ENCODE measurements around the gene SPIN1. TPM values are rescaled to one million over a fixed set of nuclear protein-coding genes. Genes with fewer than 3 reads are reported as not detected.
"Not testable (repeated sequence)": the region's sequence is repeated elsewhere in the genome, so short reads cannot be mapped to it uniquely, and the experiment has no call there.

SPIN1 gene
- total RNA-seq (10 to 100 TPM; 79.9 to 93.3 TPM), polyA plus RNA-seq (10 to 100 TPM; 40.8 to 41.1 TPM)
- long read RNA-seq, donor 1, full-length matches to known transcripts: 23 of 51 reads
- long read RNA-seq, donor 1, partial matches to known transcripts: 3 of 51 reads
- long read RNA-seq, donor 1, other reads (novel, unspliced or antisense): 25 of 51 reads
- long read RNA-seq, donor 2, full-length matches to known transcripts: 19 of 57 reads
- long read RNA-seq, donor 2, partial matches to known transcripts: 4 of 57 reads
- long read RNA-seq, donor 2, other reads (novel, unspliced or antisense): 34 of 57 reads

DNA sequence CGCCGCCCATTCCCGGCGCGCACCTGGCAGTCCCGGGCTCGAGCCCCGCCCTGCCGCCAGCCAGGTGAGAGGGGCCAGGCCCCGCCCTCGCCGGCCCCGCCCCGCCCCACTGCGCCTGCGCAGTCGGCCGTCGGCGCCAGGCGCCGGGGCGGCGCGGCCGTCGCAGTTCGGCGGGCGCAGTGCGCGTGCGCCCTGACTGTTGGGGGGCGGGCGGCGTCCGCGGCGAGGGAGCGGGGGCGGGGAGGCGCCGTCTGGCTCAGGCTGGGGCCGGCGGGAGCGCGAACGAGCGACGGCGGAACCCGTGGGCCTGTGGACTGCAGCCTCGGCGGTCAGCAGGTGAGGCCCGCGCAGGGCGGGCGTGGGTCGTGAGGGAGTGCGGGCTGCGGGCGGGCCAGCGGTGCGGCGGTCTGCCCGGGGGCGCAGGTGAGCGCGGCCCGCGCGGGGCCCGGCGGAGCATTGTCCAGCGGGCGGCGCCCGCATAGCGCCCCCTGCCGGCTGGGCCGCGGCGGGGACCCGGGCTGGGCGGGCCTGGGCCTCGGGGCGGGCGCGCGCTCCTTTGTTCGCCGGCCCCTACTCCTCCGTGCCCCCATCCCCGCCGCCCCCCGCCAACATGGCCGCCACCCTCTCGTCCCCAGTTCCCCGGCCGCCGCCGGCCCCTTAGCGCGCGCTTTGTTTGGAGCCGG, at the start of gene SPIN1:
Gene SPIN1 (plus strand): TSS at position 242 of the 683 bp plus-strand sequence. CDS start 38,096 bp downstream, outside the sequence.
- no peaks in the 10 kb centered on the region for H3K27me3 ChIP-seq (ENCODE audit: control insufficient read depth in 1 of 2, insufficient read depth in 2 of 2, low read length in 1 of 2)
- peak; percentile 88 for ATAC-seq (ENCODE audit: low FRiP score)
- WGBS, 2 donors: 0% methylated on average over 9 to 106 of the region's 106 CpGs
- H3K4me1 ChIP-seq (ENCODE audit: control insufficient read depth in 1 of 2, insufficient read depth in 2 of 2, low read length in 2 of 2): peaks cover 3 to 4% of the 10 kb centered on the region in 2 donors
- H3K27ac ChIP-seq (ENCODE audit: low read depth in 1 of 2, low read length in 2 of 2): peak within 1 kb of the TSS; percentile 31 to 90
- peak; percentile 89 to 95 for DNase-seq
- H3K4me3 ChIP-seq (ENCODE audit: low read length in 2 of 2): peak within 1 kb of the TSS; percentile 100
- H3K9me3 ChIP-seq (ENCODE audit: control insufficient read depth, low read length): no peaks in the 10 kb centered on the region
- no peaks in the 10 kb centered on the region for H3K36me3 ChIP-seq (ENCODE audit: control insufficient read depth in 1 of 2, insufficient read depth in 2 of 2, low read length in 1 of 2)
- intact Hi-C loops (cut with DNase I): loop anchor here (2.0 to 10.0 kb wide), 9 partner anchors 134 to 616 kb away; partner anchors contain the start of genes CDK20 (in 1 of the 2) and NXNL2 (in 1 of the 2)

DNA sequence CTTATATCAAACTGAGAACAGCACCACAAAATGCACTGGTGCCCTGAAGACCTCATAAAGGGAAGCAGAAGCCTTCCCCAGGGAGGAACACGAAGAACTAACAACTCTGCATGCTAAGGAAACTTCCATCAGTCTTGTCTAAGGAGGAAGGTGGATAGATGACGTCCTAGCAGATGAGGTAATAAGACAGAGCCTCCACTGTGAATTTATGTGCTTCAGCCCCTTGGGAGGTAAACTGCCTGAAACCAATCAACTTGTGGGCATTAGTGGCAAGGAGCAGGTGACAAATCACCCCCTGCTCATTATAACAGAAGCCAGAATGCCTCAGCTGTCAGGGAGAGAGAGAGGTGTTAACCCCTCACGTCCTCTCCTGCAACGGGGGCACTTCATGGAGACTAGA, 48.9 kb upstream of the SPIN1 start:
- H3K4me1 ChIP-seq (ENCODE audit: control insufficient read depth in 1 of 2, insufficient read depth in 2 of 2, low read length in 2 of 2): no peaks in the 10 kb centered on the region
- H3K27me3 ChIP-seq (ENCODE audit: control insufficient read depth in 1 of 2, insufficient read depth in 2 of 2, low read length in 1 of 2): no peaks in the 10 kb centered on the region
- no peaks in the 10 kb centered on the region for H3K36me3 ChIP-seq (ENCODE audit: control insufficient read depth in 1 of 2, insufficient read depth in 2 of 2, low read length in 1 of 2)
- H3K9me3 ChIP-seq (ENCODE audit: control insufficient read depth, low read length): no peaks in the 10 kb centered on the region
- no peak overlapping the region for H3K27ac ChIP-seq (ENCODE audit: low read depth in 1 of 2, low read length in 2 of 2)
- ATAC-seq (ENCODE audit: low FRiP score) (no peak), DNase-seq (no peak)
- WGBS, 2 donors: 17 to 30% methylated on average over 4 of the region's 4 CpGs
- intact Hi-C loops (cut with DNase I): no loop called here
- no peak overlapping the region for H3K4me3 ChIP-seq (ENCODE audit: low read length in 2 of 2)

DNA sequence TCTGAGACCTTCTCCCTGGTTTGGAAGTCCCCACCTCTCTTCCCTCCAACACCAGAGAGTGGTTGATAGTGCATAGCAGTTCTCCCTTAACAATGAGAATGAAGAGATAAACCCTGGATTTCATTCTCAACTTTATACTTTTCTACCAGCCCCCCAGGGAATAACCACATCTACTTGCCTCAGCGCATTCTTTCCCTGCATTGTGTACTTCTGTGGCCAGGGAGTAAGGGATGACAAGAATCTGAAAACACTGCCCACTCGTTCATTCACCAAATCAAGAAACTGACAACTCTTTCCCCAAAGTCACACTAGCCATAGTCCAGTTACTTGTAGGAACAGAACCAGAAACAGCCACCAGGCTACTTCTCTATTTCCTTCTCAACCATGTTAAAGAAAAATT, 46.0 kb upstream of the SPIN1 start:
- intact Hi-C loops (cut with DNase I): no loop called here

DNA sequence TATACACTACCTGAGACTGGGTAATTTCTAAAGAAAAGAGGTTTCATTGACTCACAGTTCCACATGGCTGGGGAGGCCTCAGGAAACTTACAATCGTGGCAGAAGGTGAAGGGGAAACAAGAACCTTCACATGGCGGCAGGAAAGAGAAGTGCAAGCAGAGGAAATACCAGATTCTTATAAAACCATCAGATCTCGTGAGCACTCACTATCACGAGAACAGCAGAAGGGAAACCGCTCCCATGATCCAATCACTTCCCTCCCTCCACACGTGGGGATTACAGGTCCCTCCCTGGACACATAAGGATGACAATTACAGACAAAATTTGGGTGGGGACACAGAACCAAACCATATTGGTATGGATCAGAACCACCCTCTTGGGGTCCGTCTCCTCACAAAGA, 44.2 kb upstream of the SPIN1 start:
- H3K9me3 ChIP-seq (ENCODE audit: control insufficient read depth, low read length): no peaks in the 10 kb centered on the region
- H3K27me3 ChIP-seq (ENCODE audit: control insufficient read depth in 1 of 2, insufficient read depth in 2 of 2, low read length in 1 of 2): no peaks in the 10 kb centered on the region
- 79 to 92% methylated on average over 7 of the region's 7 CpGs for WGBS, 2 donors
- ATAC-seq (ENCODE audit: low FRiP score) (no peak), DNase-seq (no peak)
- no peaks in the 10 kb centered on the region for H3K4me1 ChIP-seq (ENCODE audit: control insufficient read depth in 1 of 2, insufficient read depth in 2 of 2, low read length in 2 of 2)
- no peaks in the 10 kb centered on the region for H3K36me3 ChIP-seq (ENCODE audit: control insufficient read depth in 1 of 2, insufficient read depth in 2 of 2, low read length in 1 of 2)
- H3K4me3 ChIP-seq (ENCODE audit: low read length in 2 of 2): no peak overlapping the region
- intact Hi-C loops (cut with DNase I): no loop called here
- H3K27ac ChIP-seq (ENCODE audit: low read depth in 1 of 2, low read length in 2 of 2): no peak overlapping the region

More for the DNA sequence above, 46.0 kb upstream of the SPIN1 start:
- DNase-seq (no peak), ATAC-seq (ENCODE audit: low FRiP score) (no peak)
- Histone ChIP-seq H3K27me3 (ENCODE audit: control insufficient read depth in 1 of 2, insufficient read depth in 2 of 2, low read length in 1 of 2) (no peaks in the 10 kb centered on the region), H3K4me1 (ENCODE audit: control insufficient read depth in 1 of 2, insufficient read depth in 2 of 2, low read length in 2 of 2) (no peaks in the 10 kb centered on the region), H3K27ac (ENCODE audit: low read depth in 1 of 2, low read length in 2 of 2) (no peak overlapping the region), H3K9me3 (ENCODE audit: control insufficient read depth, low read length) (no peaks in the 10 kb centered on the region), H3K36me3 (ENCODE audit: control insufficient read depth in 1 of 2, insufficient read depth in 2 of 2, low read length in 1 of 2) (no peaks in the 10 kb centered on the region), H3K4me3 (ENCODE audit: low read length in 2 of 2) (no peak overlapping the region)
- 31 to 45% methylated on average over 2 of the region's 2 CpGs for WGBS, 2 donors

DNA sequence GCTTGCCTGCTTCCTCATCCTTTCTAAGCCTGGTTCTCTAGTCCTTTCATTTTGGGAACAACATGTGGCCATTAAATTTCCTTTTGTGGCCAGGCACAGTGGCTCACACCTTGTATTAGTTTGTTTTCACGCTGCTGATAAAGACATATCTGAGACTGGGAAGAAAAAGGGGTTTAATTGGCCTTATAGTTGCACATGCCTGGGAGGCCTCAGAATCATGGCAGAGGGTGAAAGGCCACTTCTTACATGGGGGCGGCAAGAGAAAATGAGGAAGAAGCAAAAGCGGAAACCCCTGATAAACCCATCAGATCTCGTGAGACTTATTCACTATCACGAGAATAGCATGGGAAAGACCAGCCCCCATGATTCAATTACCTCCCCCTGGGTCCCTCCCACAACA, 37.9 kb upstream of the SPIN1 start:
- 83 to 89% methylated on average over 4 to 5 of the region's 5 CpGs for WGBS, 2 donors
- DNase-seq; intact Hi-C loops (cut with DNase I); H3K9me3 ChIP-seq (ENCODE audit: control insufficient read depth, low read length); H3K4me3 ChIP-seq (ENCODE audit: low read length in 2 of 2); H3K4me1 ChIP-seq (ENCODE audit: control insufficient read depth in 1 of 2, insufficient read depth in 2 of 2, low read length in 2 of 2); ATAC-seq (ENCODE audit: low FRiP score); H3K27me3 ChIP-seq (ENCODE audit: control insufficient read depth in 1 of 2, insufficient read depth in 2 of 2, low read length in 1 of 2); H3K36me3 ChIP-seq (ENCODE audit: control insufficient read depth in 1 of 2, insufficient read depth in 2 of 2, low read length in 1 of 2); H3K27ac ChIP-seq (ENCODE audit: low read depth in 1 of 2, low read length in 2 of 2): not testable (repeated sequence)

DNA sequence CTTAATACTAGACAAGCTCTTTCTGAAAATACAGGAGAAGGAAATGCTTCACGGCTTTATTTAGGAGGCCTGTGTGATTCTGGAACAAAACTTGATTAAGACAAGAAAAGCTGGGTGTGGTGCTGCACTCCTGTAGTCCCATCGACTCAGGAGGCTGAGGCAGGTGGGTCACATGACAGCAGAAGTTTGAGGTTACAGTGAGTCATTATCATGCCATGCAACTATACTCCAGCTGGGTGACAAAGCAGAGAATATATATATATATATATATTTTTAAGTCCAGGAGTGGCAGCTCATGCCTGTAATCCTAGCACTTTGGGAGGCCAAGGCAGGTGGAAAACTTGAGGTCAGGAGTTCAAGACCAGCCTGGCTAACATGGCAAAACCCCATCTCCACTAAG, 33.1 kb upstream of the SPIN1 start:
- no peak overlapping the region for H3K27ac ChIP-seq (ENCODE audit: low read depth in 1 of 2, low read length in 2 of 2)
- no peak for ATAC-seq (ENCODE audit: low FRiP score)
- WGBS, 2 donors: 81 to 82% methylated on average over 2 of the region's 2 CpGs
- no peak overlapping the region for H3K4me3 ChIP-seq (ENCODE audit: low read length in 2 of 2)
- no peak for DNase-seq
- no peaks in the 10 kb centered on the region for H3K27me3 ChIP-seq (ENCODE audit: control insufficient read depth in 1 of 2, insufficient read depth in 2 of 2, low read length in 1 of 2)
- intact Hi-C loops (cut with DNase I): no loop called here
- no peaks in the 10 kb centered on the region for H3K36me3 ChIP-seq (ENCODE audit: control insufficient read depth in 1 of 2, insufficient read depth in 2 of 2, low read length in 1 of 2)
- peaks cover 5% of the 10 kb centered on the region for H3K9me3 ChIP-seq (ENCODE audit: control insufficient read depth, low read length)
- no peaks in the 10 kb centered on the region for H3K4me1 ChIP-seq (ENCODE audit: control insufficient read depth in 1 of 2, insufficient read depth in 2 of 2, low read length in 2 of 2)

DNA sequence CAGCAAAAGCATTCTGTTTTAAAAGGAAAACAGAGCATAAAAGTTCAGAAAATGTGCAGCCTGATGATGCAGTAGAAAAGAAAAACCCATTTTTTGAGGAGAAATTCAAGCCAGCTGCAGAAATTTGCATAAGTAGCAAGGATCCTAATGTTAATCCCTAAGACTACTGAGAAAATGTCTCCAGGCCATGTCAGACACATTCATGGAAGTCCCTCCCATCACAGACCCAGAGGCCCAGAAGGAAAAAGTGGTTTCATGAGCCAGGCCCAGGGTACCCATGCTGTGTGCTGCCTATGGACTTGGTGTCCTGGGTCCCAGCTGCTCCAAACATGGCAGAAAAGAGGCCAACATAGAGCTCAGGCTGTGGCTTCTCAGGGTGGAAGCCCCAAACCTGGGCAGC, 31.0 kb upstream of the SPIN1 start:
- intact Hi-C loops (cut with DNase I); ATAC-seq (ENCODE audit: low FRiP score): not testable (repeated sequence)

GRCh38 chr9:88358723-88359122, 29.5 kb upstream of the SPIN1 start:
- DNase-seq (no peak), ATAC-seq (ENCODE audit: low FRiP score) (no peak)
- no peak overlapping the region for H3K4me3 ChIP-seq (ENCODE audit: low read length in 2 of 2)
- no peaks in the 10 kb centered on the region for H3K4me1 ChIP-seq (ENCODE audit: control insufficient read depth in 1 of 2, insufficient read depth in 2 of 2, low read length in 2 of 2)
- H3K9me3 ChIP-seq (ENCODE audit: control insufficient read depth, low read length): peaks cover 4% of the 10 kb centered on the region
- intact Hi-C loops (cut with DNase I): no loop called here
- H3K27me3 ChIP-seq (ENCODE audit: control insufficient read depth in 1 of 2, insufficient read depth in 2 of 2, low read length in 1 of 2): no peaks in the 10 kb centered on the region
- WGBS, 2 donors: 92 to 94% methylated on average over 4 of the region's 4 CpGs
- no peaks in the 10 kb centered on the region for H3K36me3 ChIP-seq (ENCODE audit: control insufficient read depth in 1 of 2, insufficient read depth in 2 of 2, low read length in 1 of 2)
- no peak overlapping the region for H3K27ac ChIP-seq (ENCODE audit: low read depth in 1 of 2, low read length in 2 of 2)

More for the DNA sequence above, 31.0 kb upstream of the SPIN1 start:
- not testable (repeated sequence) for DNase-seq; H3K4me1 ChIP-seq (ENCODE audit: control insufficient read depth in 1 of 2, insufficient read depth in 2 of 2, low read length in 2 of 2); H3K9me3 ChIP-seq (ENCODE audit: control insufficient read depth, low read length); H3K27me3 ChIP-seq (ENCODE audit: control insufficient read depth in 1 of 2, insufficient read depth in 2 of 2, low read length in 1 of 2); H3K4me3 ChIP-seq (ENCODE audit: low read length in 2 of 2); H3K36me3 ChIP-seq (ENCODE audit: control insufficient read depth in 1 of 2, insufficient read depth in 2 of 2, low read length in 1 of 2); H3K27ac ChIP-seq (ENCODE audit: low read depth in 1 of 2, low read length in 2 of 2)

GRCh38 chr9:88359974-88360373, 28.3 kb upstream of the SPIN1 start:
- no peak for ATAC-seq (ENCODE audit: low FRiP score)
- no peak for DNase-seq

More at GRCh38 chr9:88359974-88360373, 28.3 kb upstream of the SPIN1 start:
- H3K27me3 ChIP-seq (ENCODE audit: control insufficient read depth in 1 of 2, insufficient read depth in 2 of 2, low read length in 1 of 2): no peaks in the 10 kb centered on the region
- H3K4me3 ChIP-seq (ENCODE audit: low read length in 2 of 2): no peak overlapping the region
- H3K9me3 ChIP-seq (ENCODE audit: control insufficient read depth, low read length): peaks cover 1% of the 10 kb centered on the region
- H3K4me1 ChIP-seq (ENCODE audit: control insufficient read depth in 1 of 2, insufficient read depth in 2 of 2, low read length in 2 of 2): no peaks in the 10 kb centered on the region
- intact Hi-C loops (cut with DNase I): no loop called here
- H3K27ac ChIP-seq (ENCODE audit: low read depth in 1 of 2, low read length in 2 of 2): no peak overlapping the region
- 89 to 92% methylated on average over 3 of the region's 3 CpGs for whole genome bisulfite sequencing, 2 donors
- no peaks in the 10 kb centered on the region for H3K36me3 ChIP-seq (ENCODE audit: control insufficient read depth in 1 of 2, insufficient read depth in 2 of 2, low read length in 1 of 2)
